ENCODE measurements around the gene ZBTB7C.

DNA sequence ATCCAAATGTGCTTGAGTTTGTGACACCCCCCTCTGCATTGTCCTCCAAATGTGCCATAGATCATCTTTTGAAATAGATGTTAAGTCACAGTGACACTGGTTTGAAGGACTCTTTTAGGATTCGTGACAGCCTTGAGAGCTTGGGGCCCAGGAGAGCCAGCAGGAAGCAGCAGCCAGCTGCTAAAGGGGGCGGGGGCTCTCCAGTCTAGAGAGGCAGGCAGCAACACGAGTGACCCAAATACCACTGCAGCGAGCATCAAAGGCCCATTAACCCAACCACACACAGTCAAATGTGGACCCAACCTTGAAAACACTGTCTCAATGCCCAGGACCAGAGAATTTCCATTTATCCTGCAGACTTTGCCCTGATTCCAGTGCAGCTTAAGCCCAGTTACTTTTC, 75.6 kb downstream of the ZBTB7C start:
- TF ChIP-seq, protein P1, sequence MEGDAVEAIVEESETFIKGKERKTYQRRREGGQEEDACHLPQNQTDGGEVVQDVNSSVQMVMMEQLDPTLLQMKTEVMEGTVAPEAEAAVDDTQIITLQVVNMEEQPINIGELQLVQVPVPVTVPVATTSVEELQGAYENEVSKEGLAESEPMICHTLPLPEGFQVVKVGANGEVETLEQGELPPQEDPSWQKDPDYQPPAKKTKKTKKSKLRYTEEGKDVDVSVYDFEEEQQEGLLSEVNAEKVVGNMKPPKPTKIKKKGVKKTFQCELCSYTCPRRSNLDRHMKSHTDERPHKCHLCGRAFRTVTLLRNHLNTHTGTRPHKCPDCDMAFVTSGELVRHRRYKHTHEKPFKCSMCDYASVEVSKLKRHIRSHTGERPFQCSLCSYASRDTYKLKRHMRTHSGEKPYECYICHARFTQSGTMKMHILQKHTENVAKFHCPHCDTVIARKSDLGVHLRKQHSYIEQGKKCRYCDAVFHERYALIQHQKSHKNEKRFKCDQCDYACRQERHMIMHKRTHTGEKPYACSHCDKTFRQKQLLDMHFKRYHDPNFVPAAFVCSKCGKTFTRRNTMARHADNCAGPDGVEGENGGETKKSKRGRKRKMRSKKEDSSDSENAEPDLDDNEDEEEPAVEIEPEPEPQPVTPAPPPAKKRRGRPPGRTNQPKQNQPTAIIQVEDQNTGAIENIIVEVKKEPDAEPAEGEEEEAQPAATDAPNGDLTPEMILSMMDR (IDR thresholded peaks at IDR 0.05) = no peak
- TF ChIP-seq POLR2A (IDR thresholded peaks at IDR 0.05) = no peak

Data from esophagus squamous epithelium (tissue), 4 donors.